ENCODE results near the gene DACH1.

- TF ChIP-seq EZH2 (IDR thresholded peaks at IDR 0.05; ENCODE audit: borderline replicate concordance) (no peak), CTCF (IDR thresholded peaks at IDR 0.05; ENCODE audit: poor library complexity) (no peak), EZH2phosphoT487 (IDR thresholded peaks at IDR 0.05; ENCODE audit: low read depth, severe bottlenecking, unreplicated experiment) (no peak)
Measured at GRCh38 chr13:71803066-71803465, 63.9 kb downstream of the DACH1 start.

All from hepatocyte (in vitro differentiated cells).